Measurements from ENCODE around the gene NES.

Gene NES

GRCh38 chr1:156705321-156705917, 28.2 kb upstream of the NES start, which contains the start of gene CRABP2:
CRABP2 (minus strand) TSS chr1:156705583; CDS start chr1:156705446, 137 bp downstream.
- no peak for DNase-seq
- Histone ChIP-seq H3K27ac (no peak within 1 kb of the TSS), H3K36me3 (replicated peaks) (no peaks in the 10 kb centered on the region), H3K4me3 (ENCODE audit: low read depth, low read length) (peak within 1 kb of the TSS; percentile 40), H3K27me3 (replicated peaks) (no peaks in the 10 kb centered on the region)
- in situ Hi-C loops (cut with HindIII; ENCODE audit: low pct_ligation_motif_present, low sequenced_read_pairs), result no loop called here
- TF ChIP-seq CTCF (IDR thresholded peaks at IDR 0.05; ENCODE audit: low read depth, low read length, missing control alignments), result no peak

GRCh38 chr1:156704930-156705320, 27.7 kb upstream of the NES start:
- in situ Hi-C loops (cut with HindIII; ENCODE audit: low pct_ligation_motif_present, low sequenced_read_pairs), result no loop called here
- H3K4me3 ChIP-seq (ENCODE audit: low read depth, low read length), result peak overlapping the region; percentile 40
- DNase-seq, result peak; percentile 40

GRCh38 chr1:156704166-156704711, 27.0 kb upstream of the NES start:
- DNase-seq, result no peak
- Histone ChIP-seq H3K4me3 (ENCODE audit: low read depth, low read length) (no peak overlapping the region), H3K36me3 (replicated peaks) (no peaks in the 10 kb centered on the region), H3K27me3 (replicated peaks) (no peaks in the 10 kb centered on the region), H3K27ac (no peak overlapping the region)
- no peak for TF ChIP-seq CTCF (IDR thresholded peaks at IDR 0.05; ENCODE audit: low read depth, low read length, missing control alignments)
- in situ Hi-C loops (cut with HindIII; ENCODE audit: low pct_ligation_motif_present, low sequenced_read_pairs), result no loop called here

More at GRCh38 chr1:156704930-156705320, 27.7 kb upstream of the NES start:
- no peaks in the 10 kb centered on the region for H3K27me3 ChIP-seq (replicated peaks)
- no peak for TF ChIP-seq CTCF (IDR thresholded peaks at IDR 0.05; ENCODE audit: low read depth, low read length, missing control alignments)
- no peaks in the 10 kb centered on the region for H3K36me3 ChIP-seq (replicated peaks)
- H3K27ac ChIP-seq, result no peak overlapping the region

- in situ Hi-C loops (cut with HindIII; ENCODE audit: low pct_ligation_motif_present, low sequenced_read_pairs), result no loop called here
- Histone ChIP-seq H3K27me3 (replicated peaks) (no peaks in the 10 kb centered on the region), H3K4me3 (ENCODE audit: low read depth, low read length) (no peak overlapping the region), H3K36me3 (replicated peaks) (no peaks in the 10 kb centered on the region), H3K27ac (no peak overlapping the region)
- no peak for TF ChIP-seq CTCF (IDR thresholded peaks at IDR 0.05; ENCODE audit: low read depth, low read length, missing control alignments)
- no peak for DNase-seq
Measured at GRCh38 chr1:156703741-156704140, 26.5 kb upstream of the NES start.

- in situ Hi-C loops (cut with HindIII; ENCODE audit: low pct_ligation_motif_present, low sequenced_read_pairs), result no loop called here
- Histone ChIP-seq H3K27ac (no peak overlapping the region), H3K4me3 (ENCODE audit: low read depth, low read length) (no peak overlapping the region), H3K27me3 (replicated peaks) (no peaks in the 10 kb centered on the region), H3K36me3 (replicated peaks) (no peaks in the 10 kb centered on the region)
- TF ChIP-seq CTCF (IDR thresholded peaks at IDR 0.05; ENCODE audit: low read depth, low read length, missing control alignments), result no peak
- no peak for DNase-seq
Measured at GRCh38 chr1:156703336-156703735, 26.1 kb upstream of the NES start.
